B cell (primary cell): ENCODE measurements around the gene KIF25. TPM values are rescaled to one million over a fixed set of nuclear protein-coding genes. Genes with fewer than 3 reads are reported as not detected.

Source experiments
- ATAC-seq: fragments of 200-7000 bp; cut with Tn5 transposase; one replicate; pipeline ENCODE4 v1.10.0; 2021; ENCODE audit warnings: low read depth, mild to moderate bottlenecking, moderate number of reproducible peaks, moderate library complexity
- CTCF ChIA-PET: fragments of 350-600 bp; sonication (Branson Sonifier 250); formaldehyde crosslinking; loops from one replicate; lab custom pipeline; 2021; ENCODE audit warnings: antibody characterized with exemption, inconsistent platforms; lab: Charles Lee
- POLR2A ChIA-PET: fragments of 350-600 bp; sonication (Branson Sonifier 250); formaldehyde crosslinking; loops from one replicate; lab custom pipeline; 2021; ENCODE audit warnings: antibody characterized with exemption; lab: Charles Lee
- DNase-seq: peaks from one replicate; pipeline ENCODE4 v3.0.0; 2013
- H2AFZ ChIP-seq: 2 replicates; pipeline ENCODE4 v1.6.1; 2012; ENCODE audit warnings: mild to moderate bottlenecking, low read depth, low read length; ENCODE audit not compliant: insufficient read depth, poor library complexity, severe bottlenecking
- H3K27ac ChIP-seq, 2 donors: 1 replicate in 1 of 2; 2 replicates in 1 of 2; pipeline ENCODE4 v1.5.1; 2012 to 2013; ENCODE audit warnings: low read length in 2 of 2, mild to moderate bottlenecking in 2 of 2, moderate library complexity in 1 of 2
- H3K27me3 ChIP-seq, 4 experiments: fragments of 200-600 bp in 1 of 4; sonication (generic) in 1 of 4; replicated peaks in 1 of 4; 1 replicate in 2 of 4; 2 replicates in 2 of 4; pipeline versions ENCODE4 v1.6.1 to v1.7.0; 2013 to 2016; ENCODE audit warnings: low read length in 3 of 4, mild to moderate bottlenecking in 2 of 4, mixed read lengths in 1 of 4, moderate library complexity in 1 of 4; ENCODE audit not compliant: insufficient read depth in 4 of 4, control insufficient read depth in 3 of 4; ENCODE audit errors: control extremely low read depth in 1 of 4
- H3K36me3 ChIP-seq, 2 experiments: replicated peaks in 1 of 2; 1 replicate in 1 of 2; 2 replicates in 1 of 2; pipeline versions ENCODE4 v1.6.1 to v1.7.1; 2013; ENCODE audit warnings: low read length in 1 of 2; ENCODE audit not compliant: insufficient read depth in 2 of 2, control insufficient read depth in 1 of 2; ENCODE audit errors: control extremely low read depth in 1 of 2, extremely low read depth in 1 of 2
- H3K4me1 ChIP-seq, 2 donors: fragments of 200-600 bp in 1 of 2; sonication (generic) in 1 of 2; 1 replicate in 1 of 2; 2 replicates in 1 of 2; pipeline versions ENCODE4 v1.5.1 to v1.6.1; 2013 to 2017; ENCODE audit warnings: low read length in 2 of 2; ENCODE audit not compliant: control insufficient read depth in 2 of 2, insufficient read depth in 2 of 2
- H3K4me2 ChIP-seq: replicated peaks from 2 replicates; pipeline ENCODE3; 2012; ENCODE audit warnings: mild to moderate bottlenecking, low read depth, low read length; ENCODE audit not compliant: poor library complexity, severe bottlenecking
- H3K4me3 ChIP-seq, 5 experiments: fragments of 200-600 bp in 1 of 5; sonication (generic) in 1 of 5; 1 replicate in 3 of 5; 2 replicates in 2 of 5; pipeline versions ENCODE4 v1.5.1 to v1.7.0; 2011 to 2016; ENCODE audit warnings: low read length in 4 of 5, mild to moderate bottlenecking in 4 of 5, low read depth in 2 of 5, control low read depth in 1 of 5, moderate library complexity in 1 of 5; ENCODE audit not compliant: insufficient read depth in 1 of 5; ENCODE audit errors: control extremely low read depth in 1 of 5, extremely low read depth in 1 of 5
- H3K79me2 ChIP-seq: fragments of 200-600 bp; sonication (generic); one replicate; pipeline ENCODE4 v1.6.0; 2016; ENCODE audit warnings: low read length; ENCODE audit not compliant: control insufficient read depth, insufficient read depth
- H3K9ac ChIP-seq: fragments of 200-600 bp; sonication (generic); 2 replicates; pipeline ENCODE4 v1.6.1; 2017; ENCODE audit warnings: mild to moderate bottlenecking, low read length, moderate library complexity
- H3K9me3 ChIP-seq, 3 donors: one replicate each; pipeline versions ENCODE4 v1.6.1 to v1.7.1; 2013; ENCODE audit warnings: low read length in 2 of 3; ENCODE audit not compliant: control insufficient read depth in 2 of 3, insufficient read depth in 1 of 3; ENCODE audit errors: control extremely low read depth in 1 of 3
- H4K20me1 ChIP-seq: 2 replicates; pipeline ENCODE4 v1.6.0; 2012; ENCODE audit warnings: mild to moderate bottlenecking, low read length; ENCODE audit not compliant: insufficient read depth, control insufficient read depth, poor library complexity, severe bottlenecking
- H3K27ac Mint-ChIP-seq: one replicate; pipeline ENCODE4 v1.8.0; 2021; ENCODE audit warnings: mixed read lengths
- H3K27me3 Mint-ChIP-seq: one replicate; pipeline ENCODE4 v1.8.0; 2021; ENCODE audit warnings: mixed read lengths
- H3K4me1 Mint-ChIP-seq: one replicate; pipeline ENCODE4 v1.8.0; 2021; ENCODE audit warnings: mixed read lengths
- H3K4me3 Mint-ChIP-seq: one replicate; pipeline ENCODE4 v1.8.0; 2021; ENCODE audit warnings: mixed read lengths
- H3K9me3 Mint-ChIP-seq: one replicate; pipeline ENCODE4 v1.8.0; 2022; ENCODE audit warnings: mixed read lengths; ENCODE audit not compliant: insufficient read depth
- EZH2 ChIP-seq: IDR thresholded peaks from 2 replicates; pipeline ENCODE4 v1.6.1; 2012; ENCODE audit warnings: borderline replicate concordance, low read depth, mild to moderate bottlenecking, moderate library complexity, low read length; ENCODE audit not compliant: insufficient read depth, poor library complexity, severe bottlenecking
- WGBS: methylation state at CpG from one replicate; pipeline ENCODE4 v1.1.5; 2013; ENCODE audit warnings: missing lambda C conversion rate; ENCODE audit not compliant: insufficient coverage; 5-methylcytosine and 5-hydroxymethylcytosine counted together
- intact Hi-C: fragments of 100-400 bp; cut with micrococcal nuclease; formaldehyde crosslinking; loops from one replicate; pipeline ENCODE4 v1.10.0; 2022
- polyA plus RNA-seq: library from polyadenylated mRNA; depleted of rRNA; stranded (reverse); fragments of >200 nt; gene quantifications from 2 replicates; pipeline ENCODE4 v1.2.3, GENCODE V29; 2012
- total RNA-seq, 2 donors: library from RNA; stranded (reverse); fragments of 120-200 nt in 1 of 2; gene quantifications; 1 replicate in 1 of 2; 2 replicates in 1 of 2; pipeline versions ENCODE4 v1.2.3 to v1.2.4, GENCODE V29; 2013 to 2022
- TF ChIP-seq, protein P1 (sequence below): fragments of 200-600 bp; IDR thresholded peaks from one replicate; pipeline ENCODE4 v1.8.0; 2022; ENCODE audit warnings: antibody characterized with exemption, mild to moderate bottlenecking

KIF25 gene
- total and polyA plus RNA-seq, 2 donors (not counting 1 experiment from before 2014, with no cell fraction given): not detected

DNA sequence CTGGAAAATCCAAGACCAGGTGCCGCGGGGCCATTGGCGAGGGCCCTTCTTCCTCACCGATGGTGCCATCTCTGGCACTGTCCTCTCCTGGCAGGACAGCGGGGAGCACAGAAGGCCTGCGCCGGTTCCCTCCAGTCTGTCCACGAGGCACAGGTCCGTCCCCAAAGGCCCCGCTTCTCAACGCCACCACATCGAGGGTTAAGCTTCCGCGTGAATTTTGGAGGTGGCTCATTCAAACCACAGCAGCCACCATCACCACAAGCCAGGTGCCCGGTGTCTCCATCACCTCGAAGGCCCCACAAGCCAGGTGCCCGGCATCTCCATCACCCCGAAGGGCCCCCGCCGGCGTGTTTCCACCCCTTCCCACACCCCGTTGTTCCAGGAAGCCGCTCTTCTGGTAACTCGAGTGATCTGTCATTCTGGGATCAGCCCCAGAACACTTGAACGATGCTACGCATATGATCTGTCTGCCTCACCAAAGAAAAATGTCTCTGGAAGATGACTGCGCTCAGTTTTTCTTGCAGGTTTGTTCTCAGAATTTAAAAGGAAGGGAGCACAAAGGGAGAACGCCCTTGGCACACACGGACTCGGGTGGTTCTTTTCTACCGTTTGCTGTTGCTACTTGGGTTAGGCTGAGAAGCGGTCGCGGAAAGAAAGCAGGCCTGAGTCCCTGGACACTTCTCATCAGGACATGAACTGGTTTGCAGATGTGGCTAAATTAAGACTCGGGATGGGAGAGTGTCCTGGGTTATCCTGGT, 9.9 kb upstream of the KIF25 start:
- H4K20me1 ChIP-seq: no peaks in the 10 kb centered on the region
- H3K27me3 ChIP-seq: no peaks in the 10 kb centered on the region
- ChIA-PET CTCF (no interaction called here), POLR2A (no interaction called here)
- H3K4me3 Mint-ChIP-seq: no peak overlapping the region
- H3K4me1 Mint-ChIP-seq: no peaks in the 10 kb centered on the region
- DNase-seq (no peak), ATAC-seq (no peak)
- no peak overlapping the region for H2AFZ ChIP-seq
- H3K9me3 Mint-ChIP-seq: no peaks in the 10 kb centered on the region
- H3K27me3 Mint-ChIP-seq: no peaks in the 10 kb centered on the region
- 94% methylated on average over 33 of the region's 35 CpGs for WGBS
- no peak overlapping the region for H3K27ac Mint-ChIP-seq
- no peaks in the 10 kb centered on the region for H3K36me3 ChIP-seq
- H3K9me3 ChIP-seq: peaks cover 0 to 27% (median 0%) of the 10 kb centered on the region in 3 donors
- H3K27ac ChIP-seq: no peak overlapping the region
- no peak overlapping the region for H3K4me3 ChIP-seq
- no peak overlapping the region for H3K4me2 ChIP-seq
- H3K79me2 ChIP-seq: no peaks in the 10 kb centered on the region
- intact Hi-C loops: no loop called here
- H3K4me1 ChIP-seq: no peaks in the 10 kb centered on the region
- no peak overlapping the region for H3K9ac ChIP-seq
- TF ChIP-seq, protein P1, sequence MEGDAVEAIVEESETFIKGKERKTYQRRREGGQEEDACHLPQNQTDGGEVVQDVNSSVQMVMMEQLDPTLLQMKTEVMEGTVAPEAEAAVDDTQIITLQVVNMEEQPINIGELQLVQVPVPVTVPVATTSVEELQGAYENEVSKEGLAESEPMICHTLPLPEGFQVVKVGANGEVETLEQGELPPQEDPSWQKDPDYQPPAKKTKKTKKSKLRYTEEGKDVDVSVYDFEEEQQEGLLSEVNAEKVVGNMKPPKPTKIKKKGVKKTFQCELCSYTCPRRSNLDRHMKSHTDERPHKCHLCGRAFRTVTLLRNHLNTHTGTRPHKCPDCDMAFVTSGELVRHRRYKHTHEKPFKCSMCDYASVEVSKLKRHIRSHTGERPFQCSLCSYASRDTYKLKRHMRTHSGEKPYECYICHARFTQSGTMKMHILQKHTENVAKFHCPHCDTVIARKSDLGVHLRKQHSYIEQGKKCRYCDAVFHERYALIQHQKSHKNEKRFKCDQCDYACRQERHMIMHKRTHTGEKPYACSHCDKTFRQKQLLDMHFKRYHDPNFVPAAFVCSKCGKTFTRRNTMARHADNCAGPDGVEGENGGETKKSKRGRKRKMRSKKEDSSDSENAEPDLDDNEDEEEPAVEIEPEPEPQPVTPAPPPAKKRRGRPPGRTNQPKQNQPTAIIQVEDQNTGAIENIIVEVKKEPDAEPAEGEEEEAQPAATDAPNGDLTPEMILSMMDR: no peak
- no peak for TF ChIP-seq EZH2

DNA sequence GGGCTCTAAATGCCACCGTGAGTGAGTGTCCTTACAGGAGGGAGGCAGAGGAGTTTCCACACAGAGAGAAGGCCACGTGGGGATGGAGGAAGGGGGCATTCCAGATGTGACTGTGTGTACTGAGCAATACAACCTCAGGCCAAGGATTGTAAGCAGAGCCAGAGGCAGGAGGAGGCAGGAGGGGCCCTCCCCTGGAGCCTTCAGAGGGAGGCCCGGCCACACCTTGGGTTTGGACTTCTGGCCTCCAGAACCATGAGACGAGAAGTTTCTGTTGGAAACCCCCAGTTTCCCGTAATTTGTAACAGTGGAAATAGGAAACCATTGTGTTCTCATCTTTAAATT, 9.3 kb upstream of the KIF25 start:
- Mint-ChIP-seq H3K4me3 (no peak overlapping the region), H3K9me3 (no peaks in the 10 kb centered on the region), H3K27me3 (no peaks in the 10 kb centered on the region), H3K4me1 (no peaks in the 10 kb centered on the region), H3K27ac (no peak overlapping the region)
- Histone ChIP-seq H3K4me3 (no peak overlapping the region), H3K9me3 (peaks cover 0 to 27% (median 0%) of the 10 kb centered on the region in 3 donors), H3K27ac (no peak overlapping the region), H3K9ac (no peak overlapping the region), H3K4me1 (no peaks in the 10 kb centered on the region), H3K4me2 (no peak overlapping the region), H3K27me3 (no peaks in the 10 kb centered on the region), H2AFZ (no peak overlapping the region), H4K20me1 (no peaks in the 10 kb centered on the region), H3K36me3 (no peaks in the 10 kb centered on the region), H3K79me2 (no peaks in the 10 kb centered on the region)
- intact Hi-C loops: no loop called here
- POLR2A ChIA-PET: no interaction called here
- ATAC-seq: no peak
- no peak for DNase-seq
- 77% methylated on average over 2 of the region's 5 CpGs for WGBS
- TF ChIP-seq, protein P1: no peak
- no peak for TF ChIP-seq EZH2
- CTCF ChIA-PET: no interaction called here
